GM19452 (cell line): ENCODE results near the gene KCNE4.
"Not testable (repeated sequence)": the region's sequence is repeated elsewhere in the genome, so short reads cannot be mapped to it uniquely, and the experiment has no call there.

Experiments used
- ATAC-seq: cut with Tn5 transposase; IDR thresholded peaks from one replicate; pipeline ENCODE4 v1.9.1; 2021; ENCODE audit not compliant: unreplicated experiment

KCNE4 gene

DNA sequence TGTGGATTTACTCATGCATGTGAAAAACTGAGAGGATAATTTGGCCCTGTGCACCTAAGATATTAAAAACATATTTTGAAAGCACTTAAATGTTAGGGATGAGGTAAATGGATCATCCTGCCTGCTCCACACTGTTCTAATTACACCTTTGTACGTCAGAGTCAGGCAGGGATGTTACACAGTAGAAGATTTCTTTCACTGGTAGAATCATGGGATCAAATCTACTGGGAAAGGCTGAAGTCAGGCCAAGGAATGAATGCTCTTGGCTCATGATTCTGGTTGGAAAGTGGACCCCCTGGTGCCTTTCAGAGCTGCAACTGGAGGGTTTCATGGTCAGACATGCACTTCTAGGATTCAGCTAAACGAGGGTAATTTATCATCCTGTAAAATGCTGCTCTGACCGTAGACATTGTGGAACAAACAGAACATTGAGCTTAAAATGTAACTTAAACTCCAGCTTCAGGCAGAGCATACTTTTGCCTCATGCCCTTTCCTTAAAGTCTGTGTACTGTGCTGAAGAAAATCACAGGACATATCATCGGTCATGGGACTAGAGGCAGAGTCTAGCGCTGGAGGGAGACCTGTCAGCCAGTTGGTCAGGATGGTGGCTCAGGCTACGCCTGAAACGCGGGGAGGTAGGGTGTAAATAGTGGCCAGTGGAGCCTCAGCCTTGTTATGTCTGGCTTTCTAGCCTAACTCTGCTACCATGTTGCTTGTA lies 4.9 kb downstream of the KCNE4 start:
- ATAC-seq: no peak

DNA sequence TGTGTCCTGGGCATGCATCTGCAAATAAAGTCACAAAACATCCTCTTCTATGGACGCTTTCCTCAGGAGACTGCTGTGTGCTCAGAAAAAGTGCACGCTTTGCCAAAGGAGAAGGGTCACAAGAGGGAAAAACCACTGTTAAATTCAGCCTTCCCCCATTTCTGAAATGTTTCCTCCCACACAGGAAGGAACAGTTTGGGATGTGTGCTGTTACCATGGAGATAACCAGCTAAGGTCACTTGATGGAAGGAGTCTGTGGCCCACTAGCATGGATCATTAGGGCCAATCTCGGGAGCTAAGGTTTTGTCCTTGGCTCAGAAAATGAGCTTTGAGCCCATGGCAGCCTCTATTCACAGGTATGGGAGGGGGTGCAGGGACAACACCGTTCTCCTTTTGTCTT lies 5.6 kb downstream of the KCNE4 start:
- no peak for ATAC-seq

DNA sequence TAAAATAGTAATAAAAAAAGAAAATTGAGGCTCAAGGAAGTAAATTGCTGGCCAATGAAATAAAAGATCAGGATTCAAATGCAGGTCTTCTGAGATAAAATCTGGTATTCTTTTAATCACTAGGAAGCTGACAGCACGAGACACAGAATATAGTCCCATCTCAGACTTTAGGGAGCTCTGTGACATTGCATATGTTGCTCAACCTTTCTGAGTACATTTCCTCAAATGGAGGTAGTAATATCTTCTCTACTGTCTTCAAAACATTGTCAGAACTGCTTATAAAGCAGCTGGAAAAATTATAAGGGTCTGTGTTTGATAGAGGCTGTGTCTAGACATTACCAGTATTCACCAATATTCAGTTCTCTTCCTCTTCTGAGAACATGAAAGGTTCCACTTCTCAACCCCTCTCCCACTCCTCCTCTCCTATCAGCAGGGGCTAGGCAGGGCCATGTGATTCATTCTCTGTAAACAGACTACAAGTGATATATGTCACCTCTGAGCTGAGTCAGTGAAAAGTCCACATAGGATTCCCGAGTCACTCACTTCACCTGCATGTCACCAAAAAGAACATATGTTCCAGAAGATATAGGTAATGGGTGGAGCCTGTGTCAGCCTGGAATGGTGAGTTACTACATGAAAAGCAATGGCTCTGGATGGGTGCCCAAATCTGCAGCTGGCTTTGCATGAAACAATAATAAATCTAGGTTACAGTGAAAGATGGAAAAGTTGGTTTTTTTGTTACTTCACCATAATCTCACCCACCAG lies 7.1 kb downstream of the KCNE4 start:
- ATAC-seq: no peak

DNA sequence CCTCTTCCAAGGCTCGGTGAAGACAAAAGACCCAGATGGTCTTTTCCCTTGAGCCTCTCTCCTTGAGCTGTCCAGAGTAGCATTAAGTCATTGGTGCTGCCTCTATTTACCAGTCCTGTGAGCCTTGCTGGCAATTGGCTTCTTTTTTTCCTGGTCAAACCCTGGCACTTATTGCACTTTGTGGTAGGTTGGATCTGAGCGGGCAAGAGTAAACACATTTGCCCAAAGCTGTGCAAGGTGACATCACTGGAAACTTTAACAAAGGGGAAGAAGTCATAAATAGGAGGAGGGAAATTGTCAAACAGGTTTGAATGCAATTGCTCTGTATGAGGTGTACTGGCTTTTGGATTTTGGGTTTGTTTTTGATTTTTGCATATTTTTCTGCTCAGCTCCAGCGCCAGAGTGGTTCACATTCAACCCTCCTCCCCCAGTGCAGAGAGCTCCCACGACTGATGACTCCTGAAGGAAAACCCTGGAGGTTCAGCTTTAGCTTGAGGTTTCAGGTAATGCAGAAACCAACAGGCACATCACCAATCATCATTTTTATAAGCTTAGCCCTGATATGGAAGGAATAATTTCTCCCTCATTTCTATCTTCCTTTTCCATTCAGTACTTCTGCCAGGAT lies 8.3 kb downstream of the KCNE4 start:
- ATAC-seq: no peak

DNA sequence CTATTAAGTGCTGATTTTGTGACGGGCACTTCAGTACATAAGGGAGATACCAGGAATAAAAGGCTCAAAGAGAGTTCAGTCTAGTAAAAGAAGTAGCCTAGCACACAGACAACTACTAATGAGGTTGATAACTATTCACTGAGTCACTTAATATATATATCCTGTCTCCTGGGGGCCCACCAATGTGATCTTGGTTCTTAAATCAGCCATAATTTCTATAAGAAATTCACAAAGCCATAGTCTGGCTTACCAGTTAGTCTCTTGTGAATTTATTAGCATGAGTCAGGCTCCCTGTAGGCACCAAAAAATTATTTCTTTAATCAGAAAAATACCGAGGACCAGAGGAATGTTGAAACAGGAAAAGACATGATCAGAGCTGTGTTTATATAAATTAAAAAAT lies 10.4 kb downstream of the KCNE4 start:
- ATAC-seq: no peak

DNA sequence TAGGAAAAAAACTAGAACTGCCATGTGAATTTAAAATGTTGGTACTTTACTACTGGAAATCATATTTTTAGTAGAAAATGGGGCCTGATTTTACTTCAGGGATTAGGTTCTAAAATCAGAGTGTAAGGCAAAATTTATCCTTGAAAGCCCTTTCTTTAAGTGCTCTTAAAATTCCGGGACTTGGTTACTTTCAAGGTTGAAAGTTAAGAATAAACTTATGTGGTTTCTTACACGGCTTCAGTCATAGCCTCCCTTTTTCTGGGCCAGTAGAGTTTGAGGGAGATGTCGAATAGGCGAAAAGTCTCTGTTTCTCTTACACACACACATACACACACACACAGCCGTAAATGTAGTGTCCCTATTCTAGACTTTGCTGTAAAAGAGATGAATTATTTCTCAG lies 13.1 kb downstream of the KCNE4 start:
- no peak for ATAC-seq

DNA sequence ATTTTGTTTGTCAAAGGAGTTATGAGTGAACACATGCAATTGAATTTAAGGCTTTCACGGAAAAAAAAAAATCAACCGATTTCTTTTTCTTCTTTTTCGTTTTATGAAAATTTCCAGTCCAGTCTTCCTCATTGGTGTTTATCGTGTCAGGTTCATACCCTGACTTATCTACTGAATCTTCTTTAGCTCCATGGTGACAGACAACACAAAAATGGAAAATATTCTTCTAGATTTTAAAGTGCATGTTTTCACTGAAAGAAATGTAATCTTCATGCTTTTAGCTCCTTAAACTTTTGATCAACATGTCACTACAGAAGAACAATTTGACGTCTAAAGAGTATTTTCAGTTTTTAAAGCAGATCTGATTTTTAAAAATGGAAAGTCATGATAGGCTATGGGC lies 14.7 kb downstream of the KCNE4 start:
- no peak for ATAC-seq

DNA sequence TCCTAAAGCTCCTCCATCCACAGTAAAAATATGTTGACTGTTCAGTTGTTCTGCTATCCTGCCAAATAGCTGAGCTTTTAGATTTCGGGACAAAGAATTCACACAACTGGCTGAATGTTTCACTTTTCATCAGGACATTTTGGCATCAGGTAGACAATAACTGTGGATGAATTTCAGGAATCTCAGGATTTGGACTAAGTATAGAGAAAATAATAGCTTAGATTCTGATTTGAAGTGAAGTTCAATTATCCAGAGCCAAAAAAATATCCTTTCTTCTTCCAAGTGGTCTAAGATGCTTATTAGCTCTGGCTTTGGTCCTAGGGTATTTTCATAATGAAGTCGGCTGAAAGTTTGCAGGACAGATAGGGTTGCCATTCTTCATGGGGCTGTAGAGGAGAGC lies 16.1 kb downstream of the KCNE4 start:
- ATAC-seq: no peak

DNA sequence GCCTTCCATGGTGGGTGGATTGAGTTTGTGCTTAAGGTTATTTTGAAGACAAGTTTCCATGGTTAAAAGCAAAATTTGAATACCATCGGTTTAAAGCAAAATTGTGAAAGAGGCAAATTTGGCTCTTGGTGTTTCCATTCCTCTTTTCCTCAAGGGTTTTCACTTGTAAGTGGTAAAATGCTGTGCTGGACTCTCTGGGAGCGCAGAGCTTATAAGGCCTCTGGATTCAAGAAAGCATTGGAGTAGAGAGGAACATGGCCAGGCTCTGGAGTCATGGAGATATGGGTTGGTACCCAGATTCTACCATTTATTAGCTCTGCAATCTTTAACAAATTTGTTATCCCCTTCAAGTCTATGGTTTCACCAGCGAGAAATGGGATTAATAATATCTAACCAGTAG lies 17.5 kb downstream of the KCNE4 start:
- no peak for ATAC-seq

DNA sequence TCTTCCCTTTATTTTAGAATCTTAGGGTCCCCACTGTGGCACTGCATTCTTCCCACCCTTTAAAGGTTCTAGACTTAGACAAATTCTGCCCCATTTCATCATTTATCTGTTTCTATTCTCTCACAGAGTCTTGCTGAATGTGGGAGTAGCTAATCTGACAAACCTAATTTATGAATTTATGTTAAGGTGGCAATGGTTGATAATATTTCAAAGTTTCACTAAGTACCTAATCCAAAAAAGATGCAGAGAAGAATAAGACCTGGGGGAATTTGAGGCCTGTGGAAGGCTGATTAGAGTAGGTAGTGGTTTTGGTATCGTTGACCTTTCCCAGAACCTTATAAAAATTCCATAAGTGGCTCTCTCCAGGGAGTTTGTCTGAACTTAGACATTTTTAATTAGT lies 18.0 kb downstream of the KCNE4 start:
- no peak for ATAC-seq

DNA sequence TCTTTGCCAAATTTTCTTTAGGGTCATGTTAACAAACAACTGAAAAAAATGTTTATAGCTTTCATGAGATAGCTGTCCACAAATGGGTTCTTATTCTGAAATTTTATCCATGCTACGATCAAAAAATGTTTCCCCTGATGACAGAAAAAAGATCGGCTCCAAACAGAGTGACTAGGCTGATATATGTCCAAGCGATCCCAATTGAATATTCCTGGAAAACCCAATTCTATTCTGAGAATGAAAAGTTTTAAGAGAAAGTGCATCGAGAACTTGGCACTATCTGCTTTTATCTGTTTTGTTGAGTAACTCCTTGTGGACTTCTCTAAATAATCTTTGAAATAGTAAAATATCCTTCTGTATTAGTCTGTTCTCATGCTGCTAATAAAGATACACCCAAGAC lies 19.1 kb downstream of the KCNE4 start:
- ATAC-seq: no peak

DNA sequence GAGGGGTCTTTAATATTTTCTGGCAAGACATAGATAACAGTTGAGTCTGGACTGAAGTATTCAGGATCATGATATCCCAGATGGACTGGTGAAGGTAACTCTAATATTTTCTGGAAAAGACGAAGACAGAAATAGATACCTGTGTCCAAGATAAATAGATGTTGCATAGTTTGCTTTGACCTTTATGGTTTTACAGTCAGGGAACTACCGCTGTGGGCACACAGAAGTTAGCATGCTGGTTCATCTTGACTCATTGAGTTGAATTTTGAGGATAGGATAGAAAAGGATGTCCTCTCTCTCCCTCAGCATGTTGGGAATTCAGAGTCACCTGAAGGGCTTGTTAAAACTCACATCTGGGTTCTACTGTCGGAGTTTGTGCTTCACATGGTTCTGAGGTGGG lies 20.8 kb downstream of the KCNE4 start:
- ATAC-seq: no peak

DNA sequence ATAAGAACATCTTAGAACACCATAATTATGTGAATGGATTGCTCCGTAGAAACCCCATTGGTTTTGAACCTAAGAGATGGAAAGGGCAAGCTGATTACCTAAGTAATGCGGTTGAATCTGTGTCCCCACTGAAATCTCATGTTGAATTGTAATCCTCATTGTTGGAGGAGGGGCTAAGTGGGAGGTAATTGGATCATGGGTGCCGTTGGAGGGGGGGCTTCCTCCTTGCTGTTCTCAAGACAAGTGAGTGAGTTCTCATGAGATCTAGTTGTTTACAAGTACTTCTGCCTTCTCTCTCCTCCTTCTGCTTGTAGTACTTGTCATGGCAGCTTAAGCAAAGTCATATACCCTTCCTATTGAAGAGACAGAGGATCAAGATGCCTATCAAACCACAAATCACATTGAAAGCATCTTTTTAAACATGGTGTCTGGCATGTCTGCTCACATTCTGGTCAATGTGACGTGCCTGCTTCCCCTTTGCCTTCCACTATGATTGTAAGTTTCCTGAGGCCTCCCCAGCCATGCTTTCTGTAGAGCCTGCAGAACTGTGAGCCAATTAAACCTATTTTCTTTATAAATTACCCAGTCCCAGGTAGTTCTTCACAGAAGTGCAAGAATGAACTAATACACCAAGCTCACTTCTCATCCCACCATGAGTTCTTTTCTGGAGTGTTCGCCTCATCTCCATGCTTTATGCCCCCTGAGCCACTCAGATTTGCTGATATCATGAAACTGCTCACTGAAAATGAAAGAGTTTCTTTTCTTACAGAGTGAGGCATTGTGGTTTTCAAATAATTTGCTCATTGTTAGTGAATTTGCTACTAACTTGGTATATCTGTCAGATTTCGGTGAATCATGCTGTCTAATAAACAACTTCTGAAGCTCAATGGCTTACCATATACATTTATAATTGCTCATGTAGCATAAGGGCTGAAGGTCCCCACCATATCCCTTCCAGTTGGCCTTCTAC lies 23.6 kb downstream of the KCNE4 start:
- ATAC-seq: peak; percentile 86

DNA sequence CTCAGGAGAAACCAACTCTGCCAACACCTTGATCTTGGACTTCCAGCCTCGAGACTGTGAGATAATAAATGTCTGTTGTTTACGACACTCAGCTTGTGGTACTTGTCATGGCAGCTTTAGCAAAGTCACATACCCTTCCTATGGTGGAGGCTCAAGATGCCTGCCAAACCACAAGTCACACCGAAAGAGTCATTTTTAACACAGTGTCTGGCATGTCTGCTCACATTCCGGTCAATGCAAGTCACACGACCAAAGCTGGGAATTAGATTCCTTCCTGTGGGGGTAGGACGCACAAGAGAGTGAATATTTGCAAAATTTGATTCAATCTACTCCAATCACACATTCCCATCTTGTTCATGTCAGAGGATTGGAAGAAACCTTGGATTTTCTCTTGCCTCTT lies 24.6 kb downstream of the KCNE4 start:
- no peak for ATAC-seq

DNA sequence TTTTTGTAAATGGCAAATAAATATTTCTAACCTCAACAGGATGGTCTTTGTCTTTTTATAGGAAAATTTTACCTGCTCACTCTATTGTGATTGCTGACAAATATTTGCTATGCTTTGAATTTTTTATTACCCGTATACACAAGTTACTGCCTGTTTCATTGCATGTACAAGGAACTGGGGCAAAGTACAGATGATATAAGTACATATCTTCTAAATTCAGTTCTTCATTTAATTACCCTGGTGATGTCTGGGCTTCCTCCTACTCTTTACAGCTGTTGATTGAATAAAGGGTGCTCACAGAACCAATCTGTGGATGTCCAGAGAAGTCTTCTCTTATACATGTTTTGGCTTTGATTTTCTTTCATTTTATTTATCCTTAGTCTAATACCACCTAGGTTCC lies 26.5 kb downstream of the KCNE4 start:
- ATAC-seq: no peak

DNA sequence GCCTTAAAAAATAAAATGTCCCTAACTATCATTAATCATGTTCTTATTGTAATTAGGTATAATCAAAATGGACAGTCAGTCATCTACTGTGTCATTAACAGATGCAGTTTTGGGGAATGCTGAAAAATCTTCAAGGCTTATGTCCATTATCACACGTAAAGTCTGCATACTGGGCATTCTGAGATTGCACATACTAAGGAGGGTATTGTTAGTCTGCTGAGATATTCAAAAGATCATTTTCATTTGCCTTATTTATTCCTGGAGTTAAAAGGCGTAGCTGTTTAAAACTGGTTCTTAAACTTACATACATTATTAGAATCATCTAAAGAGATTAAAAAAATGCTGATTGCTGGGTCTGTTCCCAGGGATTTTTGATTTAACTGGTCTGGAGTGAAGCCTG lies 27.4 kb downstream of the KCNE4 start:
- ATAC-seq: no peak

DNA sequence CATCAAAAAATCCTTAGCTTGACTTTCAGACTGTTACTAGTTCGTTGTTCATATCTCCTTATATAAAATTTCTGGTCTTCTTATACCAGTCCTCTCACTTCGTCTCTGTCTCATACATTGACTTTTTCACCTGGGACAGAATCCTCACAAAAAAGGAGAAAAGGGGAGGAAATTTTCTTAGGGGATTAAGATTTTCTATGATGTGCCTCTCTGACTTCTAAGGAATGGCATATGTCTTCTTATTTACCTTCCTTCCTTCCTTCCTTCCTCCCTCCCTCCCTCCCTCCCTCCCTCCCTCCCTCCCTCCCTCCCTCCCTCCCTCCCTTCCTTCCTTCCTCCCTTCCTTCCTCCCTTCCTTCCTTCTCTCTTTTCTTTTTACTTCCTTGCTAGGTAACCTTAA lies 27.9 kb downstream of the KCNE4 start:
- ATAC-seq: no peak

DNA sequence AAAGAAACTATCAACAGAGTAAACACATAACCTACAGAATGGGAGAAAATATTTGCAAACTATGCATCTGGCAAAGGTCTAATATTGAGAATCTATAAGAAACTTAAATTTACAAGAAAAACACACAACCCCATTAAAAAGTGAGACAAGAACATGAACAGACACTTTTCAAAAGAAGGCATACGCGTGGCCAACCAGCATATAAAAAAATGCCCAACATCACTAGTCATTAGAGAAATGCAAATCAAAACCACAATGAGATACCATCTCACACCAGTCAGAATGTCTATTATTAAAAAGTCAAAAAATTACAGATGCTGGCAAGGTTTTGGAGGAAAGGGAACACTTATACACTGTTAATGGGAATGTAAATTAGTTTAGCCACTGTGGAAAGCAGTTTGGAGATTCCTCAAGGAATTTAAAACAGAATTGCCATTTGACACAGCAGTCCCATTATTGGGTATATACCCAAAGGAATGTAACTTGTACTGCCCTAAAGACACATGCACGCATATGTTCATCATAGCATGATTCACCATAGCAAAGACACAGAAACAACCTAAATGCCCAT lies 28.9 kb downstream of the KCNE4 start:
- not testable (repeated sequence) for ATAC-seq

DNA sequence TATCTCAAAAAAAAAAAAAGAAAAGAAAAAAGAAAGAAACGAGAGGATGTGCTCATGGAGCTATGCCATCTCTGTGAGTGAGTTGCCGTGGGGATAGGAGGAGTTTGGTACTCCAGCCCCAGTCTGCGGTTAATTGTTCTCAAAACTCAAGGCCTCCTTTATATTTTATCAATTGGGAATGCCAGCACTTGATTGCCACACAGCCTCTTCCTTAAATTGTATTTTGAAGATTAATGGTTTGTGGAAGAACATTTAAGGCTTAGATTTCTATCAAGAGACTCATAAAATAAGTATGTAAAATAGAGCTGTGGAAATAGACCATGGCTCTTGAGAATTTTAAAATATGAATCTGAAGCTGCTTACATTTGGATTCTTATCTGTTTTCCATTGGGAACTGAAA lies 29.8 kb downstream of the KCNE4 start:
- no peak for ATAC-seq

DNA sequence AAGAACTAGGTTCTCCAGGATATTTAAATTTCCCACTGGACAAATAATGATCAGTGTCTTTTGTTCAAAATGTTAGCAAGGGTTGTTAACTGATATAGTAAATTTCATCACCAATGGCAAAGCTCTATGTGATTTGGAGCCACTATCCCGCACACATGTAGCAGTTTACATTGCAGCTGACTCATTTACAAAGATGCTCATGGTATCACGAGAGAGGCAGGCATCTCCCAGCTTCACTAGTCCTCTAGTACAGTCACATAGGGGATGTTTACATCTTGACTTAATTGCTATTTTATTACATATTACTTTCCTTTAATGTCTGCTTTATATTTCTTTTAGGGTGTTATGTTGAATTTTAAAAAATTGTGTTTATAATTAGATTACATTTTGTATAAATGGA lies 30.7 kb downstream of the KCNE4 start:
- no peak for ATAC-seq
